HEK293 (cell line): ENCODE data around the gene DMD.

Source experiments
- CTCF ChIP-seq: fragments of 450-650 bp; formaldehyde crosslinking; IDR thresholded peaks from 2 replicates; pipeline ENCODE4 v1.5.1; 2016; ENCODE audit warnings: missing biosample characterization, missing genetic modification characterization
- PRDM1 ChIP-seq: fragments of 450-650 bp; formaldehyde crosslinking; IDR thresholded peaks from 2 replicates; pipeline ENCODE4; 2016; ENCODE audit warnings: missing biosample characterization, missing genetic modification characterization
- REPIN1 ChIP-seq: fragments of 450-650 bp; formaldehyde crosslinking; IDR thresholded peaks from 2 replicates; pipeline ENCODE4 v1.5.1; 2017; ENCODE audit warnings: missing biosample characterization, missing genetic modification characterization, low read depth
- ZBTB26 ChIP-seq: fragments of 450-650 bp; formaldehyde crosslinking; optimal IDR thresholded peaks from 2 replicates; pipeline ENCODE3; 2016; ENCODE audit warnings: missing biosample characterization, mild to moderate bottlenecking, missing genetic modification characterization
- ZBTB8A ChIP-seq: fragments of 450-650 bp; formaldehyde crosslinking; IDR thresholded peaks from 2 replicates; pipeline ENCODE4 v1.5.1; 2016; ENCODE audit warnings: missing biosample characterization, missing genetic modification characterization
- ZNF785 ChIP-seq: fragments of 450-650 bp; formaldehyde crosslinking; IDR thresholded peaks from 2 replicates; pipeline ENCODE4 v1.5.1; 2016; ENCODE audit warnings: missing biosample characterization, missing genetic modification characterization

DNA sequence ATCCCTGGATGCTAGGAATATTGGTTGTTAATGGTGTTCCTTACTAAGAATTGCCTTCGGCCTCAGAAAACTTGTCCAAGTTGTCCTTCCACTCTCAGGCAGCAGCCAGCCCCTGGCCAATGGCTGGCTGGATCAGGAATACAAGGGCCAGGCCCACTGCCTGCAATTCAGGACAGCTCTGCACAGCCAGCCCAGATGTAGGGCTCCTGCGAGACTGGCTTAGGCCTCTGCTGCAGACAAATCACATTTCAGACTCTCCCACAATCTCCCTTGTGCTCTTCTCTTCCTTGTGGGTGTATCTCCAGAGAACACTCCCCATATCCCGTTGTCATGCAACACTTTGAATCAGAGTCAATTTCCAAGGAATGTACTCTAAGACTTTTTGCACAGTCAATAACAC is 1391.9 kb downstream of the DMD start:
- TF ChIP-seq CTCF = no peak
- no peak for TF ChIP-seq ZBTB26 (tag by site-specific recombination)
- no peak for TF ChIP-seq PRDM1 (tag by site-specific recombination)
- no peak for TF ChIP-seq ZNF785
- no peak for TF ChIP-seq REPIN1 (tag by site-specific recombination)
- no peak for TF ChIP-seq ZBTB8A (tag by site-specific recombination)
